HepG2 (cell line): ENCODE results near the gene NOTCH4. TPM values are rescaled to one million over a fixed set of nuclear protein-coding genes. Genes with fewer than 3 reads are reported as not detected.
A peak's percentile ranks its signal among the peaks of the same experiment; 100 is the strongest.

Experiments used
- ERF ChIP-seq: IDR thresholded peaks from 2 replicates; pipeline ENCODE4 v1.6.1; 2018; ENCODE audit warnings: missing biosample characterization, missing genetic modification reagents
- FLYWCH1 ChIP-seq: sonication (generic); formaldehyde crosslinking; IDR thresholded peaks from 2 replicates; pipeline ENCODE4 v1.8.1; 2023; ENCODE audit warnings: mild to moderate bottlenecking, missing genetic modification reagents
- GPN1 ChIP-seq: sonication (generic); formaldehyde crosslinking; IDR thresholded peaks from 2 replicates; pipeline ENCODE4 v1.5.1; 2020; ENCODE audit warnings: missing genetic modification reagents, borderline replicate concordance
- GTF3A ChIP-seq: sonication (generic); formaldehyde crosslinking; conservative IDR thresholded peaks from 2 replicates; pipeline ENCODE4 v1.4.0; 2020; ENCODE audit warnings: mild to moderate bottlenecking, missing genetic modification reagents
- HNRNPUL1 ChIP-seq: fragments of 200-400 bp; formaldehyde crosslinking; IDR thresholded peaks from 2 replicates; pipeline ENCODE4 v1.6.1; 2017; ENCODE audit warnings: low read depth, mild to moderate bottlenecking, low read length, moderate library complexity
- KMT2A ChIP-seq: sonication (generic); formaldehyde crosslinking; IDR thresholded peaks from 2 replicates; pipeline ENCODE4 v1.4.0; 2020; ENCODE audit warnings: missing genetic modification reagents
- MEIS2 ChIP-seq: sonication (generic); formaldehyde crosslinking; IDR thresholded peaks from 2 replicates; pipeline ENCODE4 v1.9.0; 2021; ENCODE audit warnings: mild to moderate bottlenecking, missing genetic modification reagents
- MZF1 ChIP-seq: sonication (generic); formaldehyde crosslinking; IDR thresholded peaks from 2 replicates; pipeline ENCODE4 v1.8.1; 2023; ENCODE audit warnings: mild to moderate bottlenecking, missing genetic modification reagents, borderline replicate concordance
- RBFOX2 ChIP-seq: fragments of 200-400 bp; formaldehyde crosslinking; IDR thresholded peaks from 2 replicates; pipeline ENCODE4 v1.6.1; 2017; ENCODE audit warnings: low read depth, mild to moderate bottlenecking, low read length
- SMAD9 ChIP-seq: sonication (generic); formaldehyde crosslinking; IDR thresholded peaks from 2 replicates; pipeline ENCODE4 v1.5.1; 2020; ENCODE audit warnings: mild to moderate bottlenecking, missing genetic modification reagents
- SMC3 ChIP-seq: IDR thresholded peaks from 2 replicates; pipeline ENCODE4 v1.6.1; 2011; ENCODE audit warnings: low read length, improper control_type of control experiment
- SRSF1 ChIP-seq: fragments of 200-400 bp; formaldehyde crosslinking; optimal IDR thresholded peaks from 2 replicates; pipeline ENCODE3; 2017; ENCODE audit warnings: mild to moderate bottlenecking, low read depth, low read length, moderate library complexity
- STAG1 ChIP-seq: sonication (generic); formaldehyde crosslinking; IDR thresholded peaks from 2 replicates; pipeline ENCODE4 v1.4.0; 2020; ENCODE audit warnings: missing genetic modification reagents
- TBX3 ChIP-seq: fragments of 450-650 bp; IDR thresholded peaks from 2 replicates; pipeline ENCODE4 v1.6.1; 2017; ENCODE audit warnings: antibody characterized with exemption, mild to moderate bottlenecking, inconsistent platforms, borderline replicate concordance
- ZFX ChIP-seq: sonication (generic); formaldehyde crosslinking; IDR thresholded peaks from 2 replicates; pipeline ENCODE4 v1.4.0; 2020; ENCODE audit warnings: mild to moderate bottlenecking, low read depth, missing genetic modification reagents, moderate library complexity
- ZNF207 ChIP-seq: fragments of 450-650 bp; IDR thresholded peaks from 2 replicates; pipeline ENCODE4 v1.6.1; 2016; ENCODE audit warnings: antibody characterized with exemption, borderline replicate concordance
- ZNF335 ChIP-seq: sonication (generic); formaldehyde crosslinking; IDR thresholded peaks from 2 replicates; pipeline ENCODE4 v1.4.0; 2020; ENCODE audit warnings: missing genetic modification reagents
- ZNF577 ChIP-seq: sonication (generic); formaldehyde crosslinking; IDR thresholded peaks from 2 replicates; pipeline ENCODE4 v1.4.0; 2020; ENCODE audit warnings: mild to moderate bottlenecking, low read depth, missing genetic modification reagents, borderline replicate concordance
- ZNF772 ChIP-seq: sonication (generic); formaldehyde crosslinking; IDR thresholded peaks from 2 replicates; pipeline ENCODE4 v1.5.0; 2020; ENCODE audit warnings: mild to moderate bottlenecking, missing genetic modification reagents
- polyA plus RNA-seq, 8 experiments: library from polyadenylated mRNA; depleted of rRNA in 3 of 8; stranded (reverse) in 7 of 8; unstranded in 1 of 8; fragments of >200 nt; fragmentation: Illumina TruSeq in 4 of 8; extraction: Trizol in 4 of 8; gene quantifications; 2 replicates each; pipeline versions ENCODE4 v1.2.1 to v1.2.3, GENCODE V29; 2011 to 2016; ENCODE audit warnings: low read depth in 4 of 8, missing spikeins in 1 of 8, mixed read lengths in 1 of 8; ENCODE audit not compliant: insufficient read depth in 1 of 8
- total RNA-seq, 5 experiments: library from RNA; depleted of rRNA; stranded (reverse); fragments of >200 nt; fragmentation: Illumina TruSeq; extraction: Trizol; gene quantifications; 2 replicates each; pipeline ENCODE4 v1.2.3, GENCODE V29; 2016; ENCODE audit warnings: low read depth in 1 of 5
- TF ChIP-seq, protein P1 (sequence below): sonication (generic); formaldehyde crosslinking; IDR thresholded peaks from 2 replicates; pipeline ENCODE4 v1.9.0; 2022; ENCODE audit warnings: missing genetic modification reagents, mild to moderate bottlenecking, borderline replicate concordance
- TF ChIP-seq, protein P2 (sequence below): sonication (generic); formaldehyde crosslinking; IDR thresholded peaks from 2 replicates; pipeline ENCODE4 v1.8.0; 2022; ENCODE audit warnings: missing genetic modification reagents, mild to moderate bottlenecking, borderline replicate concordance
- TF ChIP-seq, protein P3 (sequence below): sonication (generic); formaldehyde crosslinking; IDR thresholded peaks from 2 replicates; pipeline ENCODE4 v1.5.1; 2020; ENCODE audit warnings: missing genetic modification reagents, mild to moderate bottlenecking, borderline replicate concordance
- TF ChIP-seq, protein P4 (sequence below): IDR thresholded peaks from 2 replicates; pipeline ENCODE4 v1.6.1; 2016; ENCODE audit warnings: missing genetic modification reagents, missing compliant biosample characterization

NOTCH4 gene
- total and polyA plus RNA-seq, 2 of the 13 experiments (the other 11 are each of a cell fraction or from before 2014, with no cell fraction given): 0.51 to 0.83 TPM

DNA sequence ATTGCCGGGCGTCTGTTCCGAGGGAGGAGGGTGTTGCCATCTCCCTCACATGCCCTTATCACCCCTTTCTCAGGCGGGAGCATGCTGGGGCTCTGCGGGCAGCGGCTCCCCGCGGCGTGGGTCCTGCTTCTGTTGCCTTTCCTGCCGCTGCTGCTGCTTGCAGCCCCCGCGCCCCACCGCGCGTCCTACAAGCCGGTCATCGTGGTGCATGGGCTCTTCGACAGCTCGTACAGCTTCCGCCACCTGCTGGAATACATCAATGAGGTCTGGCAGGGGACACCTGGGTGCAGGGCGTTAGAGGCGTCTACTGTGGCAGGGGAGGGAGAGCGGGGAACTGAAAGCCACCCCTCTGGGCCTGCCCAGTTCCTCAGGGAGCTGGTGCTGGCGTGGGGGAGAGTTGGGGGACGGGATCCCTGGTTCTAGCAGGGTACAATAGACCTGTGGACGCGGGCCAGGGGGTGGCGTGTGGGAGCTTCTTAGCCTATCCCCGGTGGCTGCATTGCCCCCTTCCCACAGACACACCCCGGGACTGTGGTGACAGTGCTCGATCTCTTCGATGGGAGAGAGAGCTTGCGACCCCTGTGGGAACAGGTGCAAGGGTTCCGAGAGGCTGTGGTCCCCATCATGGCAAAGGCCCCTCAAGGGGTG is 69.2 kb downstream of the NOTCH4 start (continued):
- TF ChIP-seq, protein P1, sequence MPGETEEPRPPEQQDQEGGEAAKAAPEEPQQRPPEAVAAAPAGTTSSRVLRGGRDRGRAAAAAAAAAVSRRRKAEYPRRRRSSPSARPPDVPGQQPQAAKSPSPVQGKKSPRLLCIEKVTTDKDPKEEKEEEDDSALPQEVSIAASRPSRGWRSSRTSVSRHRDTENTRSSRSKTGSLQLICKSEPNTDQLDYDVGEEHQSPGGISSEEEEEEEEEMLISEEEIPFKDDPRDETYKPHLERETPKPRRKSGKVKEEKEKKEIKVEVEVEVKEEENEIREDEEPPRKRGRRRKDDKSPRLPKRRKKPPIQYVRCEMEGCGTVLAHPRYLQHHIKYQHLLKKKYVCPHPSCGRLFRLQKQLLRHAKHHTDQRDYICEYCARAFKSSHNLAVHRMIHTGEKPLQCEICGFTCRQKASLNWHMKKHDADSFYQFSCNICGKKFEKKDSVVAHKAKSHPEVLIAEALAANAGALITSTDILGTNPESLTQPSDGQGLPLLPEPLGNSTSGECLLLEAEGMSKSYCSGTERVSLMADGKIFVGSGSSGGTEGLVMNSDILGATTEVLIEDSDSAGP: peak; percentile 76; the same call in 1 of the 2 replicates
- TF ChIP-seq SRSF1 (no peak), RBFOX2 (peak; percentile 71), ERF (CRISPR knock-in tag) (peak; percentile 43; the same call in 1 of the 2 replicates), HNRNPUL1 (no peak), SMC3 (peak; percentile 84), MEIS2 (CRISPR knock-in tag) (no peak; the same call in 1 of the 2 replicates), ZFX (CRISPR knock-in tag) (no peak), GTF3A (CRISPR knock-in tag) (no peak), ZNF772 (CRISPR knock-in tag) (0 out of 2 replicates have a peak, but pooled peaks have one; percentile 15), STAG1 (peak; percentile 94), ZNF207 (no peak), MZF1 (CRISPR knock-in tag) (peak; percentile 92; the same call in 1 of the 2 replicates), GPN1 (CRISPR knock-in tag) (no peak), FLYWCH1 (no peak), KMT2A (no peak; the same call in 1 of the 2 replicates), SMAD9 (0 out of 2 replicates have a peak, but pooled peaks have one; percentile 6), ZNF335 (CRISPR knock-in tag) (no peak; the same call in 1 of the 2 replicates), TBX3 (no peak), ZNF577 (CRISPR knock-in tag) (no peak)
- TF ChIP-seq, protein P2, sequence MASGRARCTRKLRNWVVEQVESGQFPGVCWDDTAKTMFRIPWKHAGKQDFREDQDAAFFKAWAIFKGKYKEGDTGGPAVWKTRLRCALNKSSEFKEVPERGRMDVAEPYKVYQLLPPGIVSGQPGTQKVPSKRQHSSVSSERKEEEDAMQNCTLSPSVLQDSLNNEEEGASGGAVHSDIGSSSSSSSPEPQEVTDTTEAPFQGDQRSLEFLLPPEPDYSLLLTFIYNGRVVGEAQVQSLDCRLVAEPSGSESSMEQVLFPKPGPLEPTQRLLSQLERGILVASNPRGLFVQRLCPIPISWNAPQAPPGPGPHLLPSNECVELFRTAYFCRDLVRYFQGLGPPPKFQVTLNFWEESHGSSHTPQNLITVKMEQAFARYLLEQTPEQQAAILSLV (CRISPR knock-in tag): peak; percentile 57; the same call in 1 of the 2 replicates
- TF ChIP-seq, protein P3, sequence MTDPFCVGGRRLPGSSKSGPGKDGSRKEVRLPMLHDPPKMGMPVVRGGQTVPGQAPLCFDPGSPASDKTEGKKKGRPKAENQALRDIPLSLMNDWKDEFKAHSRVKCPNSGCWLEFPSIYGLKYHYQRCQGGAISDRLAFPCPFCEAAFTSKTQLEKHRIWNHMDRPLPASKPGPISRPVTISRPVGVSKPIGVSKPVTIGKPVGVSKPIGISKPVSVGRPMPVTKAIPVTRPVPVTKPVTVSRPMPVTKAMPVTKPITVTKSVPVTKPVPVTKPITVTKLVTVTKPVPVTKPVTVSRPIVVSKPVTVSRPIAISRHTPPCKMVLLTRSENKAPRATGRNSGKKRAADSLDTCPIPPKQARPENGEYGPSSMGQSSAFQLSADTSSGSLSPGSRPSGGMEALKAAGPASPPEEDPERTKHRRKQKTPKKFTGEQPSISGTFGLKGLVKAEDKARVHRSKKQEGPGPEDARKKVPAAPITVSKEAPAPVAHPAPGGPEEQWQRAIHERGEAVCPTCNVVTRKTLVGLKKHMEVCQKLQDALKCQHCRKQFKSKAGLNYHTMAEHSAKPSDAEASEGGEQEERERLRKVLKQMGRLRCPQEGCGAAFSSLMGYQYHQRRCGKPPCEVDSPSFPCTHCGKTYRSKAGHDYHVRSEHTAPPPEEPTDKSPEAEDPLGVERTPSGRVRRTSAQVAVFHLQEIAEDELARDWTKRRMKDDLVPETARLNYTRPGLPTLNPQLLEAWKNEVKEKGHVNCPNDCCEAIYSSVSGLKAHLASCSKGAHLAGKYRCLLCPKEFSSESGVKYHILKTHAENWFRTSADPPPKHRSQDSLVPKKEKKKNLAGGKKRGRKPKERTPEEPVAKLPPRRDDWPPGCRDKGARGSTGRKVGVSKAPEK (CRISPR knock-in tag): peak; percentile 77; the same call in 1 of the 2 replicates
- TF ChIP-seq, protein P4, sequence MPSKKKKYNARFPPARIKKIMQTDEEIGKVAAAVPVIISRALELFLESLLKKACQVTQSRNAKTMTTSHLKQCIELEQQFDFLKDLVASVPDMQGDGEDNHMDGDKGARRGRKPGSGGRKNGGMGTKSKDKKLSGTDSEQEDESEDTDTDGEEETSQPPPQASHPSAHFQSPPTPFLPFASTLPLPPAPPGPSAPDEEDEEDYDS (CRISPR knock-in tag): no peak; the same call in 1 of the 2 replicates
